ENCODE data around the gene STPG2. TPM values are rescaled to one million over a fixed set of nuclear protein-coding genes. Genes with fewer than 3 reads are reported as not detected.

Gene STPG2
- total RNA-seq, 4 donors from 2014 or later, result 0.22 to 1.7 (median 1.1) TPM; not detected in 1

DNA sequence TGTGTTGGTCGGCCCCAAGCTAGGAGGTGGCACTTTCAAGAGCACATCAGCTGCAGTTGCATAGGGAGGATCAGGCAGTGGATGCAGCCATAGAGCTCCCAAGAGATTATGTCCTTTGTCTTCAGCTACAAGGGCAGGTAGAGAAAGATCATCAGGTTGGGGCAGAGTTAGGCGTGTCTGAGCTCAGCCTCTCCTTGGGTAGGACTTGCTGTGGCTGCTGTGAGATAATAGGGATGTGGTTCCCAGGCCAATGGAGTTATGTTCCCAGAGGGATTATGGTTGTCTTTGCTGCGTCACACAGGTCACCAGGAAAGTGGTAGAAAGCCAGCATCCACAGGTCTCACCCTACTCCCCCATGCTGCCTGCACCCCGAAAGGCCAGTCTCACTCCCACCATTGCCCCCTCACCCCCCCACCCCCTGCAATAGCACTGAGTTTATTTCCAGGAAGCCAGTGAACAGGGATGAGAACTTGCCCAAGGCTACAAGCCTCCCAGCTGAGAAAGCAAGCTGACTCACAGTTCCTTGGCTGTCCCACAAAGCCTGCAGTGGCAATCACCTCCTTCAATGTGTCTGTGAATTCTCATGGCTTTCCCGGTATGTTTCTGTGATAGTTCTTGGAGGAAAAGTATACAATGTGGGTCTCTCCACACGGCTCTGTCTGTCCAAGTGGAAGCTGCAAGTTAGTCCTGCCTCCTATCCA is 148.4 kb downstream of the STPG2 start:
- TF ChIP-seq, protein P1, sequence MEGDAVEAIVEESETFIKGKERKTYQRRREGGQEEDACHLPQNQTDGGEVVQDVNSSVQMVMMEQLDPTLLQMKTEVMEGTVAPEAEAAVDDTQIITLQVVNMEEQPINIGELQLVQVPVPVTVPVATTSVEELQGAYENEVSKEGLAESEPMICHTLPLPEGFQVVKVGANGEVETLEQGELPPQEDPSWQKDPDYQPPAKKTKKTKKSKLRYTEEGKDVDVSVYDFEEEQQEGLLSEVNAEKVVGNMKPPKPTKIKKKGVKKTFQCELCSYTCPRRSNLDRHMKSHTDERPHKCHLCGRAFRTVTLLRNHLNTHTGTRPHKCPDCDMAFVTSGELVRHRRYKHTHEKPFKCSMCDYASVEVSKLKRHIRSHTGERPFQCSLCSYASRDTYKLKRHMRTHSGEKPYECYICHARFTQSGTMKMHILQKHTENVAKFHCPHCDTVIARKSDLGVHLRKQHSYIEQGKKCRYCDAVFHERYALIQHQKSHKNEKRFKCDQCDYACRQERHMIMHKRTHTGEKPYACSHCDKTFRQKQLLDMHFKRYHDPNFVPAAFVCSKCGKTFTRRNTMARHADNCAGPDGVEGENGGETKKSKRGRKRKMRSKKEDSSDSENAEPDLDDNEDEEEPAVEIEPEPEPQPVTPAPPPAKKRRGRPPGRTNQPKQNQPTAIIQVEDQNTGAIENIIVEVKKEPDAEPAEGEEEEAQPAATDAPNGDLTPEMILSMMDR (IDR thresholded peaks at IDR 0.05; ENCODE audit: low read depth), result no peak

- TF ChIP-seq, protein P1 (IDR thresholded peaks at IDR 0.05; ENCODE audit: low read depth), result no peak
Measured at GRCh38 chr4:97990409-97990808, 152.9 kb downstream of the STPG2 start.

DNA sequence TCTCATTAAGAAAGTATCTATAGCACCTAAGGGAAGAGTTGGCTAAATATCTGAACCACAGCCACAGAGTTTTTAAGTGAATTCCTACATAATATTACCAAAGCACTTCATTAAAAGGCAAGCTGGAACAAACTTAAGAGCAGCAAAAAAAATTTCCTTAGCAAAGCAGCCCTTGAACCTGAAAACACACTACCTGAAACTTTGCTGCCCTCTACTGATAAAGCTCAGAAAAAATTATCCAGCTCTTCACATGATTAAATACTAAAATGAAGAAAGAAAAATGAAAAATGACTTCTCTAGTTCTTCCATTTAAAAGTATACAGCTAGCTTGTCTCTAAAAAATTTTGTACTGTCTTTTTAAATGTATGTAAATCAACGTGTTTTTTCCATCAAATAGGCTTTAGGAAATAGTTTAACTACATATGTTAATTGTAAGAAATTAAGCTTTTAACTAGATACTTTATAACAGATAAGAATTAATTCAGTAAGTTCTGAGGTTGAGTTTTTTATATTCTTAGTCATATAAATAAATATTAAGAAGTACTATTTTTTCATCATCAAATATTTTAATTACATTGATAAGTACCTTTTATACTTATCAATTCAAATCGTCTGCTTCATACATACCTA is 156.1 kb downstream of the STPG2 start:
- TF ChIP-seq, protein P1 (IDR thresholded peaks at IDR 0.05; ENCODE audit: low read depth), result no peak

DNA sequence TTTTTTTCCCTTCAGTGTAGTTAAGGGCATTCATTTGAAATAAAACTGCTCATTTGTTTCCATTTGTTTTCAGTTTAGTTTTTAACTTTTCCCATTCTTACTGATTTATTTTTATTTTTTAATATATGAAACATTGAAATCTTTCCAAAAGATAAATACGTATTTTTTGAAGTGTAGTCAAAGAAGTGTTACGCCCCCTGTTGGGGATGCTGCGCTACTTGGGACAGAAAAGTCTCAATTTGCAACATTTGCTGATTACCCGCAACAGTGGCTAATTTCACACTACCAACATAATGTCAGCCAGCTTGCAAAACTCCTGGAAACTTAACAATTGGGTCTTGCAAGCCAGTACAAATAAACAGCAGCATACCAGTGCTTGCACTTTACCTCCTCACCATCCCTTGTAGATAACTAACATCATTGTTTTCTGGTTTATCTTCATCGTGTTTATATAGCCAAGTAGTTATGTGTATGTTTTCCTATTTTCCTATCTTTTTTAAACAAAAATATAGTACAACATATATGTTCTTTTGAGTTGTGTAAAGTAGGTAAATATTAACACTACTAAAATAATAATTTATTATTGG is 158.6 kb downstream of the STPG2 start:
- TF ChIP-seq, protein P1 (IDR thresholded peaks at IDR 0.05; ENCODE audit: low read depth), result no peak

DNA sequence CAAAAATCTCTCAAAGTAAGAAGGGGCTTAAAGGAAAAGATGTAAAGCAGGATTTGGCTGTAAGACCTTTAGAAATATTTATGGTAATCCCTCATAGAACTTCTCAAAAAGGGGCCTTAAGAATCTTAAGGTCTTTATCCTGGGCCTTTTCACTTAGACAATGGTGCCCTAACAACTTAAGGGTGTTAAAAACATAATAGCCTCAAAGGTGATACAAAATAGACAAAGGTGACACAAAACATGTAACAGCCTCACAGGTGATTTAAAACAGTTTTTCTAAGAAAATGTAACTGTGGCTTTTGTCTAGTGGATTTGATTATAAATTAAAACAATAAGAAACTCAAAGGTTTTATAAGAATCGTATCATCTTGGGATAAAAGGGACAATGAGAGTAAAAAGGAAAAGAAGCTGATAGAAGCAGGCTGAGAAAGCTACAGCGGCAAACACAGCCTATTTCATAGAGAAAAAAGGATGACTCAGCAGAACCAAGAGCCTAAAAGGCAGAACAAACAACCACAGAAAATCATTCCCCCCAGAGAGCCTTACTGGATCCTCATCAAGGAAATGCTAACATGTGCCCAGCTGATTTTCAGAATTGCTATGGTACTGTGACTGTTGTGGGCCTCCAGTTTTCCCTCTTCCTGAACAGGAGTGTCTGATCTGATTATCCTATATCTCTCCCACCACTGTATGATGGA is 164.3 kb downstream of the STPG2 start:
- TF ChIP-seq, protein P1 (IDR thresholded peaks at IDR 0.05; ENCODE audit: low read depth), result no peak

- TF ChIP-seq, protein P1 (IDR thresholded peaks at IDR 0.05; ENCODE audit: low read depth), result no peak
Measured at GRCh38 chr4:97953171-97953941, 189.9 kb downstream of the STPG2 start.
